Measurements from ENCODE around the gene DOCK11. TPM values are rescaled to one million over a fixed set of nuclear protein-coding genes. Genes with fewer than 3 reads are reported as not detected.

DOCK11 gene
- polyA plus RNA-seq, 4 donors, result 19.7 to 21.3 (median 20.8) TPM

- DNase-seq (ENCODE audit: low read depth in 4 of 4, low spot score in 3 of 4), result no peak
Measured at GRCh38 chrX:118528071-118528737, 32.6 kb downstream of the DOCK11 start.

- DNase-seq (ENCODE audit: low read depth in 4 of 4, low spot score in 3 of 4), result no peak
Measured at GRCh38 chrX:118530219-118530911, 34.8 kb downstream of the DOCK11 start.

GRCh38 chrX:118534716-118535493 lies 39.3 kb downstream of the DOCK11 start:
- DNase-seq (ENCODE audit: low read depth in 4 of 4, low spot score in 3 of 4), result peak in 1 of 4 donors; percentile 13

- DNase-seq (ENCODE audit: low read depth in 4 of 4, low spot score in 3 of 4), result no peak
Measured at GRCh38 chrX:118536204-118536603, 40.6 kb downstream of the DOCK11 start.

- peak in 1 of 4 donors; percentile 22 for DNase-seq (ENCODE audit: low read depth in 4 of 4, low spot score in 3 of 4)
Measured at GRCh38 chrX:118536687-118537461, 41.3 kb downstream of the DOCK11 start.

GRCh38 chrX:118538386-118538785 lies 42.8 kb downstream of the DOCK11 start:
- no peak for DNase-seq (ENCODE audit: low read depth in 4 of 4, low spot score in 3 of 4)

- DNase-seq (ENCODE audit: low read depth in 4 of 4, low spot score in 3 of 4), result no peak
Measured at GRCh38 chrX:118540342-118540741, 44.7 kb downstream of the DOCK11 start.

- no peak for DNase-seq (ENCODE audit: low read depth in 4 of 4, low spot score in 3 of 4)
Measured at GRCh38 chrX:118541482-118541881, 45.9 kb downstream of the DOCK11 start.

GRCh38 chrX:118545510-118545909 lies 49.9 kb downstream of the DOCK11 start:
- DNase-seq (ENCODE audit: low read depth in 4 of 4, low spot score in 3 of 4), result no peak

- no peak for DNase-seq (ENCODE audit: low read depth in 4 of 4, low spot score in 3 of 4)
Measured at GRCh38 chrX:118548841-118549240, 53.2 kb downstream of the DOCK11 start.

- no peak for DNase-seq (ENCODE audit: low read depth in 4 of 4, low spot score in 3 of 4)
Measured at GRCh38 chrX:118550792-118551191, 55.2 kb downstream of the DOCK11 start.

- DNase-seq (ENCODE audit: low read depth in 4 of 4, low spot score in 3 of 4), result no peak
Measured at GRCh38 chrX:118551426-118551825, 55.8 kb downstream of the DOCK11 start.

- DNase-seq (ENCODE audit: low read depth in 4 of 4, low spot score in 3 of 4), result no peak
Measured at GRCh38 chrX:118552121-118552900, 56.7 kb downstream of the DOCK11 start.

- no peak for DNase-seq (ENCODE audit: low read depth in 4 of 4, low spot score in 3 of 4)
Measured at GRCh38 chrX:118553042-118553710, 57.6 kb downstream of the DOCK11 start.

- no peak for DNase-seq (ENCODE audit: low read depth in 4 of 4, low spot score in 3 of 4)
Measured at GRCh38 chrX:118554511-118554910, 58.9 kb downstream of the DOCK11 start.

- DNase-seq (ENCODE audit: low read depth in 4 of 4, low spot score in 3 of 4), result no peak
Measured at GRCh38 chrX:118558926-118559325, 63.3 kb downstream of the DOCK11 start.

- DNase-seq (ENCODE audit: low read depth in 4 of 4, low spot score in 3 of 4), result no peak
Measured at GRCh38 chrX:118560489-118560888, 64.9 kb downstream of the DOCK11 start.

- no peak for DNase-seq (ENCODE audit: low read depth in 4 of 4, low spot score in 3 of 4)
Measured at GRCh38 chrX:118562582-118563164, 67.1 kb downstream of the DOCK11 start.

GRCh38 chrX:118564498-118564897 lies 68.9 kb downstream of the DOCK11 start:
- DNase-seq (ENCODE audit: low read depth in 4 of 4, low spot score in 3 of 4), result no peak
